Left lung (tissue), 10 donors: ENCODE results near the gene HSP90AB1. TPM values are rescaled to one million over a fixed set of nuclear protein-coding genes. Genes with fewer than 3 reads are reported as not detected.

Experiments
- ATAC-seq: fragments of 200-7000 bp; cut with Tn5 transposase; one replicate; pipeline ENCODE4 v1.9.1; 2020; ENCODE audit warnings: moderate library complexity
- DNase-seq, 4 donors: peaks; one replicate each; pipeline ENCODE4 v3.0.0-alpha.2; 2013 to 2020
- H3K27ac ChIP-seq, 2 donors: fragments of 200-600 bp; sonication (generic) in 1 of 2; one replicate each; pipeline versions ENCODE4 v1.5.0 to v1.8.0; 2020 to 2021
- H3K27me3 ChIP-seq, 2 donors: fragments of 200-600 bp; sonication (generic) in 1 of 2; one replicate each; pipeline versions ENCODE4 v1.5.0 to v1.8.0; 2020 to 2021
- H3K36me3 ChIP-seq, 2 donors: fragments of 200-600 bp; sonication (generic) in 1 of 2; one replicate each; pipeline versions ENCODE4 v1.5.0 to v1.8.0; 2020 to 2021
- H3K4me1 ChIP-seq, 2 donors: fragments of 200-600 bp; one replicate each; pipeline ENCODE4 v1.8.0; 2021
- H3K4me3 ChIP-seq, 2 donors: fragments of 200-600 bp; sonication (generic) in 1 of 2; one replicate each; pipeline versions ENCODE4 v1.5.0 to v1.8.0; 2020 to 2021; ENCODE audit warnings: mild to moderate bottlenecking in 1 of 2
- H3K9me3 ChIP-seq, 2 donors: fragments of 200-600 bp; sonication (generic) in 1 of 2; one replicate each; pipeline versions ENCODE4 v1.5.0 to v1.8.0; 2020 to 2021
- CTCF ChIP-seq, 2 donors: fragments of 200-600 bp; sonication (generic) in 1 of 2; IDR thresholded peaks; one replicate each; pipeline versions ENCODE4 v1.5.0 to v1.8.0; 2021; ENCODE audit warnings: antibody characterized with exemption in 2 of 2
- intact Hi-C, 2 donors: fragments of 100-400 bp; cut with DNase I; formaldehyde crosslinking; loops; one replicate each; pipeline versions ENCODE4 v1.11.2 to v1.14.2; 2022
- polyA plus RNA-seq, 6 donors: library from polyadenylated mRNA; unstranded; fragments of 120-200 nt; gene quantifications; one replicate each; pipeline ENCODE4 v1.2.1, GENCODE V29; 2013; ENCODE audit not compliant: insufficient read length in 6 of 6
- total RNA-seq, 2 donors: library from RNA; stranded (reverse); fragmentation: NEBNext Ultra II Directional; extraction: Animal tissue kit (Norgen Biotek cat#: 25700); gene quantifications; one replicate each; pipeline ENCODE4 v1.2.1, GENCODE V29; 2021
- donor health status: DM: no; HTN: yes; CAD: no.
- donor health status: DM: no; HTN: no; CAD: no.

Gene HSP90AB1
- total and polyA plus RNA-seq, 8 donors = 726 to 1,444 (median 1,251) TPM

GRCh38 chr6:44221961-44222335 is 25.0 kb upstream of the HSP90AB1 start:
- H3K9me3 ChIP-seq = no peaks in the 10 kb centered on the region
- intact Hi-C loops = no loop called here
- H3K4me1 ChIP-seq = peaks cover 38 to 85% of the 10 kb centered on the region in 2 donors
- no peaks in the 10 kb centered on the region for H3K36me3 ChIP-seq
- no peak for TF ChIP-seq CTCF (IDR thresholded peaks at IDR 0.05)
- DNase-seq (no peak), ATAC-seq (no peak)
- H3K27ac ChIP-seq = peak overlapping the region; percentile 51 to 69
- H3K27me3 ChIP-seq = no peaks in the 10 kb centered on the region
- H3K4me3 ChIP-seq = no peak overlapping the region

GRCh38 chr6:44222486-44223318 is 24.2 kb upstream of the HSP90AB1 start:
- Histone ChIP-seq H3K27me3 (no peaks in the 10 kb centered on the region), H3K27ac (no peak overlapping the region), H3K4me1 (peaks cover 38 to 84% of the 10 kb centered on the region in 2 donors), H3K4me3 (peak overlapping the region; percentile 55 to 61), H3K36me3 (no peaks in the 10 kb centered on the region), H3K9me3 (no peaks in the 10 kb centered on the region)
- TF ChIP-seq CTCF (IDR thresholded peaks at IDR 0.05) = no peak
- intact Hi-C loops = no loop called here
- no peak for ATAC-seq
- no peak for DNase-seq

- ATAC-seq = peak; percentile 57
- H3K4me3 ChIP-seq = peak within 1 kb of the TSS; percentile 55 to 61
- no peak for TF ChIP-seq CTCF (IDR thresholded peaks at IDR 0.05)
- no peaks in the 10 kb centered on the region for H3K27me3 ChIP-seq
- H3K9me3 ChIP-seq = no peaks in the 10 kb centered on the region
- no peak within 1 kb of the TSS for H3K27ac ChIP-seq
- peaks cover 31 to 76% of the 10 kb centered on the region in 2 donors for H3K4me1 ChIP-seq
- no peaks in the 10 kb centered on the region for H3K36me3 ChIP-seq
- DNase-seq = peak in 3 of 4 donors; percentile 78 to 97 (median 85)
- intact Hi-C loops = no loop called here
Measured at GRCh38 chr6:44223319-44224028, 23.4 kb upstream of the HSP90AB1 start, which contains the start of gene SLC29A1. Gene SLC29A1, plus strand, starts transcription at chr6:44223595. Its CDS starts 3,719 bp downstream, at chr6:44227314.

GRCh38 chr6:44224029-44224964 is 22.6 kb upstream of the HSP90AB1 start:
- Histone ChIP-seq H3K9me3 (no peaks in the 10 kb centered on the region), H3K4me1 (peaks cover 27 to 68% of the 10 kb centered on the region in 2 donors), H3K27ac (no peak overlapping the region), H3K4me3 (peak overlapping the region; percentile 55 to 61), H3K36me3 (no peaks in the 10 kb centered on the region), H3K27me3 (no peaks in the 10 kb centered on the region)
- intact Hi-C loops = no loop called here
- ATAC-seq = no peak
- DNase-seq = no peak
- TF ChIP-seq CTCF (IDR thresholded peaks at IDR 0.05) = no peak
